HG02610 (cell line): ENCODE data around the gene E2F6.

Experiments used
- ATAC-seq: cut with Tn5 transposase; IDR thresholded peaks from one replicate; pipeline ENCODE4 v1.9.1; 2021; ENCODE audit warnings: mild to moderate bottlenecking, moderate library complexity; ENCODE audit not compliant: unreplicated experiment

The E2F6 gene

GRCh38 chr2:11459816-11460215, 6.1 kb downstream of the E2F6 start:
- no peak for ATAC-seq

- no peak for ATAC-seq
Observed at GRCh38 chr2:11458753-11459152, 7.2 kb downstream of the E2F6 start.

- ATAC-seq = no peak
Observed at GRCh38 chr2:11457935-11458334, 8.0 kb downstream of the E2F6 start.

DNA sequence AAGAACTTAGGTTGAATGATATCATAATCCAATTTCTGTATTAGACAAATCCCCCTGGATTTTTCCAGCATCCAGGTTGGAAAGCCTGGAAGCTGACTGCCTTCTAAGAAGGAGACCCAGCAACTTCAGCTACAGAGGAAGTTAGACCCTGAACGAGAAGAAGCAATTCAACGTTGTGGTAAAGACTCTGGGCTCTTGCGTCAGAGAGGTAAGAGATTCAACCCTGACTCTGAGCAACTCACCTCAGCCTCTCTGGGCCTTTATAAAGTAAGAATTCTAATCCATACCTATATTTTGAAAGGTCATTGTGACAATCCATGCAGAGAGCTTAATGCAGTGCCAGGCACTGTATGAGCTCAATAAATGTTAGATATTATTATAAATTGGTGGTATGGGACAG, 9.7 kb downstream of the E2F6 start:
- ATAC-seq = no peak

DNA sequence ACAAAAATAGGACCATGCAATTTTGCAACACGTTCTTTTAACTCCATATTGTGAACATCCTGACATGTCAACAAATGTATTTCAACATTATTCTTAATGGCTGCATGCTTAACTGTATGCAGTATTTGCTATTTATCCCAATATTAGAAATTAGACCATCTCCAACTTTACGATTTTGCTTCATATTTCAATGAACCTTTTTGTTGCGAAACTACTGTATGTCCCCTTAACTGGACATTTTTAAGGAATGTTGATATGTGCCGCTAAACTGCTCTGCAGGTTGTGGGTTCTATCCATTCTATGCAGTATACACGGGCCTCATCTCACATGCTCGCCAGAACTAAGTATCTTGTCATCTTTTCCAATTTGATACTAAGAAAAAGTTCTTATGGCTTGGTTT, 11.1 kb downstream of the E2F6 start:
- ATAC-seq = no peak

DNA sequence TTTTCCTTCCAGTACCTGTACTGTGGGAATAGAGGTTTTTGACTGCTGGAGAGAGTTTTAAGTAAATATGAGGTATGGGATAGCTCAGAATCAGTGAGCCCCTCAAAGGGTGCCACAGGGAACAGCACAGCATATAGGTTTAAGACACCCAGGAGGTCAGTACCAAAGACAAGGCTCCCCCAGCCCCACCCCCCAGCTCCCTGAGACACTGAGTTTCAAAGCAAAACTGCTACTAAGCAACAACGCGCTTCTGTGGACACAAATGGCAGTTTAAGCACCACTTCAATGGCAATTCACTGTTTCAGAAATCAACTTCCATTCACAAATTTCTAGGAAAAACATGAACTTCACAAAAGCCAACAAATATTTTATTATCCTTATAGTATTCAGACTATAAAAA, 15.2 kb downstream of the E2F6 start:
- no peak for ATAC-seq

GRCh38 chr2:11446733-11447248, 19.2 kb downstream of the E2F6 start:
- ATAC-seq = no peak

DNA sequence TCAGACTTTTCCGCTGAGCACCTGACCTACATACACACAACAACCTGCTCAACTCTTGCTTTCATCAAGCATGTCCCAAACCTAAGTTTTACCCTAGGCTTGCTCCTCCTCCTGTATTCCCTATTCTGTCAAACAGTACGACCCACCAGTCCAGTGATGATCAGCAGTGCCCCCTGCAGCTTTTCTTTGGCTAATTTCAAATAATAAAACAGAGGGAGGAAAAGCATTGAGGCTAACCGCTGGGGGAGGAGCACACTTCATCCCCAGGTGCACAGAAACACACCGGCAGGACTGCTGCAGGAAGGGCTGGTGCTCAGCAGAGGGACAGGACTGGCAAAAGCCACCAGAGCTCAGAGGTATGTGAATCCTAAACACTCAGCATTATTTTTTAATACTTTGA, 21.2 kb downstream of the E2F6 start:
- ATAC-seq = no peak

DNA sequence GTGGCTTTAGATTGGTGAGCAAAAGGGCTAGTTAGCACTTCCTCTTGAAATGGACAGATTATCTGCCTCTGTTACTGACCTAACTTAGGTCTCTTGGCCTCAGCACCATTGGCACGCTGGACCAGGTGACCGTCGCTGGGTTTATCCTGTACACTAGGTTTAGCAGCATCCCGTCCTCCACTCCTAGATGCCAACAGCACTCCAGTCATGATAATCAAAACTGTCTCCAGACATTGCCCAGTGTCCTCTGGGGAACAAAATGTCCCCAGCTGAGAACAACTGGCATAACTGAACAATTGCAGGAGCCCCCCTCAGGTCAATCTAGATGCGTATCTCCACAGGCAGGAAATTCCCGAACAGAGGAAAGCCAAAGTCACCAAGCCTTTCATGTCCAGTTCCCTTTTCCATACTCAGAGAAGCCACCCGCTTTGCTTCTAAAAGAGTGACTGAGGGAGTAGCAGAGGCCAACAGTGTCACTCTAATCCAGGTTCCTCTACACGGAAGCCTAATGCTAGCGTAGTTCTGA, 27.3 kb downstream of the E2F6 start:
- ATAC-seq = no peak

DNA sequence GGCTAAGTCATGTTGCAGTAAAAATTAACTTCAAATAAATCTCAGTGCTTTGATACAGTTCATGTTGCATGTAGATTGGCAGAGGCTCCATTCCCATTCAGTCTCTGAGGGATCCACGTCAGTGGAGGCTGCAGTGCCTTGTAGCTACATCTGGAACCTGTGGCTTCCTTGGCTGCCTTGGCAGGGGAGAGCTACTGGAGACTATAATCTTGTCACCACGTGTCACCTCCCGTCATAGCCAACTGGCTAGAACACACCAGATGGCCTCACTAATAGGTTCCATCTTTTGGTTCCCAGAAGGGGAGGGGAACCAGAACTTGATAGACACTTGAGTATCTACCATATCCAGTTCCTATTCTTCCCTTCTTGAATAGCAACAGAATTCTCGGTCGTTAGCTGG, 28.4 kb downstream of the E2F6 start:
- ATAC-seq = no peak

- no peak for ATAC-seq
Observed at GRCh38 chr2:11435036-11435435, 30.9 kb downstream of the E2F6 start.

DNA sequence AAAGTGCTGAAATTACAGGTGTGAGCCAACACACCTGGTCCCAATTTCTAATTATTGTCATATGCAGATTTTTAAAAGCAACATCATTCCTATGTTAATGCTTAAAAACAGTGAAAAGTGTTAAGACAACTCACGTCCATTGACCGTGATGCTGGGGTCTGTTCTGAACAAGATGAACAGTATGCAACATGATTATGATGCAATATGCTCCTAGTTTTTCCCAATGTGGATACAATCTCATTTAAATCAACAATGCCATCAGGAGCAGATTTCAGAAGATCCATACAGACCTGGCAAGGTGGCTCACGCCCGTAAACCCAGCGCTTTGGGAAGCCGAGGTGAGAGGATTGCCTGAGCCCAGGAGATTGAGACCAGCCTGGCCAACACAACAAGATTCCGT, 31.5 kb downstream of the E2F6 start:
- ATAC-seq = no peak

DNA sequence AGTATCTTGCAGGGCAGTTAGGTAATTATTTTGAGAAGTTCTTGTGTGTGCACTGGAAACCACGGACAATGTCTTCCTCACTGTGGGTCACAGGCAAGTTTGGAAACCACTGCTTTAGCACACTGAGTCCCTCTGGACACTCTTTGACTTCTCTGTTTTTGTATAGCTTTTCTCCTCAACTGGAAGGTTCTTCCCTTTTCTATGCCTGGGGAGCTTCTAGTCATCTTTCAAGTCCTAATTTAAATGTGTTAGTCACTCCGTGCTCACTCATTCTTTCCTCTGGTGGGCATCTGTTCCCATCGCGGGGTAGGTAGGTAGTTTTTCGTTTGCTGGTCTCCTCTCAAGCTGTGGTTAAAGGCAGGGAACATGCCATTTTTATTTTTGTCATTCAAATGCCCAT, 32.1 kb downstream of the E2F6 start:
- no peak for ATAC-seq

GRCh38 chr2:11430729-11431128, 35.2 kb downstream of the E2F6 start:
- ATAC-seq = no peak

DNA sequence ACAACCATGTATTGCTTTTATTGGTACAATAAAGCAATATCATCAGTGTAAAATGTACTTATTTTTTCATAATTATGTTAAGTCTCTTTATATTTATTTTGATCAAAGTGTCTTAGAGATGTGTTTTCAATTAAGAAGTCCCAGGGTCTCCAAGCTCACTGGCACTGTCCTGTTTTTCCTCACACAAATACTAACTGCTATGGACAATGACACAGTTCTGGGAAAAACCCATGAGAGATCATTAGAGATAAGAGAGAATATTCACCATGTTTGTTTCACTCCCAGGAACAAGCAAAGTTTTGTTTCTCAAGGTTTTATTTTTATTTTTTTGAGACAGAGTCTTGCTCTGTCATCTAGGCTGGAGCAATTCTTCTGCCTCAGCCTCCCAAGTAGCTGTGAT, 38.7 kb downstream of the E2F6 start:
- no peak for ATAC-seq

- no peak for ATAC-seq
Observed at GRCh38 chr2:11422901-11423435, 43.0 kb downstream of the E2F6 start.

- ATAC-seq = no peak
Observed at GRCh38 chr2:11422491-11422865, 43.5 kb downstream of the E2F6 start.

- no peak for ATAC-seq
Observed at GRCh38 chr2:11421863-11422490, 44.0 kb downstream of the E2F6 start.

- ATAC-seq = no peak
Observed at GRCh38 chr2:11420671-11421070, 45.3 kb downstream of the E2F6 start.

DNA sequence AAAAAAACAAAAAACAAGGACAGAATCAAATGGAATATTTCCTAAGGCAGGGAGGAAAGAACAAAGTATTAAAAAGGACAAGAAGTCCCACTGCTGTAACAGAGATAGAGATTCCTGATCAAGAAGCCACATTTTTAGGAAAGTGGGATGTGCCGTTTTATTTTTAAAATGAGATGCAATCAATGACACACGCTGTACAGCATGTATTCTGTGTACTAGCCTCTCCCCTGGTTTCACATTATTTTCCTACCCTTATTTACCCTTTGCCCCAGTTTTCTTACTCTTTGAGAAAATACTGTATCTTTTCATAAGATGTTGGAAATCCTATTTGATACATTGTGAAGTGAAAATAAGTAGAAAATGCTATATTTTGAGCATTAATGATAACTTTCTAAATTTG, 45.8 kb downstream of the E2F6 start:
- no peak for ATAC-seq

DNA sequence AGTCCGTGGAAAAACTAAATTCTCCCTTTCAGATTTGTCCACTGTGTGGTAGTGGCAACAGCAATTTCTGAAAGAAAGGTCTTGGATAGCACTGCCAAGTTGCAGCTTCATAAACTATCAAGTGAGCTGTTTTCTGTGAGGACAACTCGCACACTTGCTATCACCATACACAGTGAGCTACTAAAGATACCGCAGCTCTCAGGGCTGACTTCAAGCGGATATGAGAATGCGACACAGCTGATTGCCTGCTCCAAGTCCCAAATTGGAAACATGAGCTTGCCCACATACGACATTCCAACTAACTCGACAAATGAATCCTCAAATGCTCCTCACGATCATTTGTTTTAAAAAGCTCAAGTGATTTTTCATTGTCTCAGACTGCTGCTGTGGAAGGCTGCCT, 46.2 kb downstream of the E2F6 start:
- ATAC-seq = no peak

GRCh38 chr2:11417946-11418585, 47.9 kb downstream of the E2F6 start:
- ATAC-seq = no peak
